ENCODE data around the gene TUBAL3. TPM values are rescaled to one million over a fixed set of nuclear protein-coding genes. Genes with fewer than 3 reads are reported as not detected.

The TUBAL3 gene
- polyA plus RNA-seq, 1 donor (not counting 4 experiments of a cell fraction or from before 2014, with no cell fraction given): 2.6 TPM

DNA sequence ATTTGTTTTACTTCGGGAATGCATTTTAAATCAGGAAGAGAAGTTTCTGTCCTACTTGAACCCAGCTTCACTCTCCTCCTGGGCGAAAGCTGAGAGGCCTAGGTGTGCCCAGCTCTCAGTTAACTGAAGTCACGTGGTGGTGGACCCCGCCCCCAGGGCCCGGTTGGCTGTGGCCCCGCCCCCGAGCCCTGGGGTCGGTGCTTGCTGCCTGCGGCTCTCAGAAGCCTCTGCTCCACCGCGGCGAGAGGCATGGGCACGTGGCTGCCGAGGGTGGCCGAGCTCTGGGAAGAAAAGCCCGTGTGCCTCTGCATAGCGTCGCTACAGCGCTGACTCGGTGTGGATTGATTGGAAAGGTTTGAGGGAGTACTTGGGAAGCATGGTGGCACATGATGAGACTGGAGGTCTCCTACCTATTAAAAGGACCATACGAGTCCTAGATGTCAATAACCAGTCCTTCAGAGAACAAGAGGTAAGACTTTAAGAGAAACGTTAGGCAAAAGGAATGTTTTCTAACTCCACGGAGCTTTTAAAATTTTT is 41.8 kb upstream of the TUBAL3 start:
- H3K9me3 ChIP-seq (ENCODE audit: control insufficient read depth, low read depth, low read length): no peaks in the 10 kb centered on the region
- DNase-seq (ENCODE audit: low read depth, low spot score) (no peak), FAIRE-seq (peak; percentile 79)
- no peaks in the 10 kb centered on the region for H3K9me1 ChIP-seq (ENCODE audit: control insufficient read depth, extremely low read depth, insufficient read depth, low read length)
- H3K4me1 ChIP-seq (ENCODE audit: control insufficient read depth, extremely low read depth, insufficient read depth, low read length): peaks cover 12% of the 10 kb centered on the region
- dilution Hi-C loops (cut with MboI; ENCODE audit: extremely low pct_ligation_motif_present, low sequenced_read_pairs): no loop called here
- no peak overlapping the region for H2AFZ ChIP-seq (ENCODE audit: control insufficient read depth, low read length)
- H3K79me2 ChIP-seq (ENCODE audit: control insufficient read depth, insufficient read depth, low read length): peaks cover 71% of the 10 kb centered on the region
- peak overlapping the region; percentile 94 for H3K27ac ChIP-seq (ENCODE audit: control insufficient read depth, insufficient read depth, low read length)
- peak overlapping the region; percentile 96 for H3K4me2 ChIP-seq (ENCODE audit: control insufficient read depth, extremely low read depth, insufficient read depth, low read depth, low read length)
- TF ChIP-seq, protein P1, sequence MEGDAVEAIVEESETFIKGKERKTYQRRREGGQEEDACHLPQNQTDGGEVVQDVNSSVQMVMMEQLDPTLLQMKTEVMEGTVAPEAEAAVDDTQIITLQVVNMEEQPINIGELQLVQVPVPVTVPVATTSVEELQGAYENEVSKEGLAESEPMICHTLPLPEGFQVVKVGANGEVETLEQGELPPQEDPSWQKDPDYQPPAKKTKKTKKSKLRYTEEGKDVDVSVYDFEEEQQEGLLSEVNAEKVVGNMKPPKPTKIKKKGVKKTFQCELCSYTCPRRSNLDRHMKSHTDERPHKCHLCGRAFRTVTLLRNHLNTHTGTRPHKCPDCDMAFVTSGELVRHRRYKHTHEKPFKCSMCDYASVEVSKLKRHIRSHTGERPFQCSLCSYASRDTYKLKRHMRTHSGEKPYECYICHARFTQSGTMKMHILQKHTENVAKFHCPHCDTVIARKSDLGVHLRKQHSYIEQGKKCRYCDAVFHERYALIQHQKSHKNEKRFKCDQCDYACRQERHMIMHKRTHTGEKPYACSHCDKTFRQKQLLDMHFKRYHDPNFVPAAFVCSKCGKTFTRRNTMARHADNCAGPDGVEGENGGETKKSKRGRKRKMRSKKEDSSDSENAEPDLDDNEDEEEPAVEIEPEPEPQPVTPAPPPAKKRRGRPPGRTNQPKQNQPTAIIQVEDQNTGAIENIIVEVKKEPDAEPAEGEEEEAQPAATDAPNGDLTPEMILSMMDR (optimal IDR thresholded peaks at IDR 0.05 in 1 of 3, IDR thresholded peaks at IDR 0.05 in 1 of 3, conservative IDR thresholded peaks at IDR 0.05 in 1 of 3; ENCODE audit: extremely low read depth in 1 of 3, insufficient read depth in 2 of 3, low read length in 3 of 3): peak in 1 of 3 experiments; percentile 0
- no peak for TF ChIP-seq EZH2 (IDR thresholded peaks at IDR 0.05; ENCODE audit: low read length)
- H4K20me1 ChIP-seq (ENCODE audit: control insufficient read depth, extremely low read depth, insufficient read depth, low read length): no peaks in the 10 kb centered on the region
- no peaks in the 10 kb centered on the region for H3K27me3 ChIP-seq (ENCODE audit: control insufficient read depth, extremely low read depth, insufficient read depth, low read length)
- peak overlapping the region; percentile 90 for H3K9ac ChIP-seq (ENCODE audit: control insufficient read depth, extremely low read depth, insufficient read depth, low read length)
- H3K4me3 ChIP-seq (ENCODE audit: control insufficient read depth in 2 of 3, extremely low read depth in 1 of 3, insufficient read depth in 2 of 3, low read depth in 1 of 3, low read length in 3 of 3): peak overlapping the region; percentile 70 to 84 (median 80)
- peaks cover 0 to 2% of the 10 kb centered on the region in 2 experiments for H3K36me3 ChIP-seq (ENCODE audit: control insufficient read depth in 2 of 2, extremely low read depth in 1 of 2, insufficient read depth in 2 of 2, low read length in 2 of 2)

DNA sequence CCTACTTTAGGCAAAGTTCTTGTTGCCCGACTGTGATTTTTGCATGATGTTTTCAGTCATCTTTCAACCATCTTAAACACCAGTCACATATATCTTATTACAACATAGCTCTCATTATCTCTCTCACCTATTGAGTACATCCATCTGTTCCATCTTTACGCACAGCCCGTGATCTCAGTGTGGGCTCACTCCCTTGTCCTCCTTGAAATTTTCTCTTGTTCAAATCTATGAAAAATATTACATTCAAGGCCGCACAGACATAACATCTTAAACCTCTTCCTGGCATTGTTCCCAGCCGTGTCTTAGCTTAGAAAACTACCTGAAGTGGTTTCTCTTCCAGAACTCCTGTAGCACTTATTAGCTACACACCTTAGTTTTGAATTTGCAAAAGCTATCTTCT is 40.4 kb upstream of the TUBAL3 start:
- Histone ChIP-seq H3K4me2 (ENCODE audit: control insufficient read depth, extremely low read depth, insufficient read depth, low read depth, low read length) (no peak overlapping the region), H2AFZ (ENCODE audit: control insufficient read depth, low read length) (no peak overlapping the region), H3K27ac (ENCODE audit: control insufficient read depth, insufficient read depth, low read length) (no peak overlapping the region), H3K9me1 (ENCODE audit: control insufficient read depth, extremely low read depth, insufficient read depth, low read length) (no peaks in the 10 kb centered on the region), H3K4me1 (ENCODE audit: control insufficient read depth, extremely low read depth, insufficient read depth, low read length) (peaks cover 5% of the 10 kb centered on the region), H3K36me3 (ENCODE audit: control insufficient read depth in 2 of 2, extremely low read depth in 1 of 2, insufficient read depth in 2 of 2, low read length in 2 of 2) (peaks cover 0 to 4% of the 10 kb centered on the region in 2 experiments), H4K20me1 (ENCODE audit: control insufficient read depth, extremely low read depth, insufficient read depth, low read length) (no peaks in the 10 kb centered on the region), H3K9ac (ENCODE audit: control insufficient read depth, extremely low read depth, insufficient read depth, low read length) (no peak overlapping the region), H3K79me2 (ENCODE audit: control insufficient read depth, insufficient read depth, low read length) (peaks cover 61% of the 10 kb centered on the region), H3K4me3 (ENCODE audit: control insufficient read depth in 2 of 3, extremely low read depth in 1 of 3, insufficient read depth in 2 of 3, low read depth in 1 of 3, low read length in 3 of 3) (no peak overlapping the region), H3K9me3 (ENCODE audit: control insufficient read depth, low read depth, low read length) (no peaks in the 10 kb centered on the region), H3K27me3 (ENCODE audit: control insufficient read depth, extremely low read depth, insufficient read depth, low read length) (no peaks in the 10 kb centered on the region)
- DNase-seq (ENCODE audit: low read depth, low spot score) (no peak), FAIRE-seq (peak; percentile 26)
- TF ChIP-seq EZH2 (IDR thresholded peaks at IDR 0.05; ENCODE audit: low read length): no peak
- TF ChIP-seq, protein P1 (optimal IDR thresholded peaks at IDR 0.05 in 1 of 3, IDR thresholded peaks at IDR 0.05 in 1 of 3, conservative IDR thresholded peaks at IDR 0.05 in 1 of 3; ENCODE audit: extremely low read depth in 1 of 3, insufficient read depth in 2 of 3, low read length in 3 of 3): no peak
- dilution Hi-C loops (cut with MboI; ENCODE audit: extremely low pct_ligation_motif_present, low sequenced_read_pairs): no loop called here
